A549 (cell line): ENCODE data around the gene PKLR.

Experiments
- CBX8 ChIP-seq: fragments of 200-600 bp; sonication (generic); IDR thresholded peaks from 2 replicates; pipeline ENCODE4 v1.6.1; 2016
- PBX3 ChIP-seq: IDR thresholded peaks from 2 replicates; pipeline ENCODE4 v1.6.1; 2012
- POLR2A ChIP-seq: IDR thresholded peaks from 2 replicates; pipeline ENCODE4 v1.6.1; 2012; ENCODE audit warnings: mild to moderate bottlenecking, low read length
- RCOR1 ChIP-seq: fragments of 150-350 bp; IDR thresholded peaks from 2 replicates; pipeline ENCODE4 v1.6.1; 2014; ENCODE audit warnings: antibody characterized with exemption, low read length, low read depth
- TF ChIP-seq, protein P1 (sequence below): fragments of >200 bp; sonication (Bioruptor Twin); formaldehyde crosslinking; IDR thresholded peaks from 3 replicates; pipeline ENCODE4 v1.5.1; 2016
- TF ChIP-seq, protein P2 (sequence below): fragments of 150-350 bp; IDR thresholded peaks from 2 replicates; pipeline ENCODE4 v1.6.1; 2014; ENCODE audit warnings: low read depth, mild to moderate bottlenecking, low read length
- TF ChIP-seq, protein P3 (sequence below): fragments of >200 bp; sonication (Bioruptor Twin); formaldehyde crosslinking; IDR thresholded peaks from 2 replicates; pipeline ENCODE4 v1.6.1; 2016

- TF ChIP-seq PBX3 (no peak), CBX8 (no peak), POLR2A (no peak), RCOR1 (no peak)
- TF ChIP-seq, protein P1, sequence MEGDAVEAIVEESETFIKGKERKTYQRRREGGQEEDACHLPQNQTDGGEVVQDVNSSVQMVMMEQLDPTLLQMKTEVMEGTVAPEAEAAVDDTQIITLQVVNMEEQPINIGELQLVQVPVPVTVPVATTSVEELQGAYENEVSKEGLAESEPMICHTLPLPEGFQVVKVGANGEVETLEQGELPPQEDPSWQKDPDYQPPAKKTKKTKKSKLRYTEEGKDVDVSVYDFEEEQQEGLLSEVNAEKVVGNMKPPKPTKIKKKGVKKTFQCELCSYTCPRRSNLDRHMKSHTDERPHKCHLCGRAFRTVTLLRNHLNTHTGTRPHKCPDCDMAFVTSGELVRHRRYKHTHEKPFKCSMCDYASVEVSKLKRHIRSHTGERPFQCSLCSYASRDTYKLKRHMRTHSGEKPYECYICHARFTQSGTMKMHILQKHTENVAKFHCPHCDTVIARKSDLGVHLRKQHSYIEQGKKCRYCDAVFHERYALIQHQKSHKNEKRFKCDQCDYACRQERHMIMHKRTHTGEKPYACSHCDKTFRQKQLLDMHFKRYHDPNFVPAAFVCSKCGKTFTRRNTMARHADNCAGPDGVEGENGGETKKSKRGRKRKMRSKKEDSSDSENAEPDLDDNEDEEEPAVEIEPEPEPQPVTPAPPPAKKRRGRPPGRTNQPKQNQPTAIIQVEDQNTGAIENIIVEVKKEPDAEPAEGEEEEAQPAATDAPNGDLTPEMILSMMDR = no peak
- TF ChIP-seq, protein P2, sequence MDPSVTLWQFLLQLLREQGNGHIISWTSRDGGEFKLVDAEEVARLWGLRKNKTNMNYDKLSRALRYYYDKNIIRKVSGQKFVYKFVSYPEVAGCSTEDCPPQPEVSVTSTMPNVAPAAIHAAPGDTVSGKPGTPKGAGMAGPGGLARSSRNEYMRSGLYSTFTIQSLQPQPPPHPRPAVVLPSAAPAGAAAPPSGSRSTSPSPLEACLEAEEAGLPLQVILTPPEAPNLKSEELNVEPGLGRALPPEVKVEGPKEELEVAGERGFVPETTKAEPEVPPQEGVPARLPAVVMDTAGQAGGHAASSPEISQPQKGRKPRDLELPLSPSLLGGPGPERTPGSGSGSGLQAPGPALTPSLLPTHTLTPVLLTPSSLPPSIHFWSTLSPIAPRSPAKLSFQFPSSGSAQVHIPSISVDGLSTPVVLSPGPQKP = no peak
- TF ChIP-seq, protein P3, sequence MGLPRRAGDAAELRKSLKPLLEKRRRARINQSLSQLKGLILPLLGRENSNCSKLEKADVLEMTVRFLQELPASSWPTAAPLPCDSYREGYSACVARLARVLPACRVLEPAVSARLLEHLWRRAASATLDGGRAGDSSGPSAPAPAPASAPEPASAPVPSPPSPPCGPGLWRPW = no peak
Measured at GRCh38 chr1:155313261-155313660, 12.0 kb upstream of the PKLR start.
